ENCODE results near the gene ACBD6.
"Not testable (repeated sequence)": the region's sequence is repeated elsewhere in the genome, so short reads cannot be mapped to it uniquely, and the experiment has no call there.

Gene ACBD6, protein sequence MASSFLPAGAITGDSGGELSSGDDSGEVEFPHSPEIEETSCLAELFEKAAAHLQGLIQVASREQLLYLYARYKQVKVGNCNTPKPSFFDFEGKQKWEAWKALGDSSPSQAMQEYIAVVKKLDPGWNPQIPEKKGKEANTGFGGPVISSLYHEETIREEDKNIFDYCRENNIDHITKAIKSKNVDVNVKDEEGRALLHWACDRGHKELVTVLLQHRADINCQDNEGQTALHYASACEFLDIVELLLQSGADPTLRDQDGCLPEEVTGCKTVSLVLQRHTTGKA

DNA sequence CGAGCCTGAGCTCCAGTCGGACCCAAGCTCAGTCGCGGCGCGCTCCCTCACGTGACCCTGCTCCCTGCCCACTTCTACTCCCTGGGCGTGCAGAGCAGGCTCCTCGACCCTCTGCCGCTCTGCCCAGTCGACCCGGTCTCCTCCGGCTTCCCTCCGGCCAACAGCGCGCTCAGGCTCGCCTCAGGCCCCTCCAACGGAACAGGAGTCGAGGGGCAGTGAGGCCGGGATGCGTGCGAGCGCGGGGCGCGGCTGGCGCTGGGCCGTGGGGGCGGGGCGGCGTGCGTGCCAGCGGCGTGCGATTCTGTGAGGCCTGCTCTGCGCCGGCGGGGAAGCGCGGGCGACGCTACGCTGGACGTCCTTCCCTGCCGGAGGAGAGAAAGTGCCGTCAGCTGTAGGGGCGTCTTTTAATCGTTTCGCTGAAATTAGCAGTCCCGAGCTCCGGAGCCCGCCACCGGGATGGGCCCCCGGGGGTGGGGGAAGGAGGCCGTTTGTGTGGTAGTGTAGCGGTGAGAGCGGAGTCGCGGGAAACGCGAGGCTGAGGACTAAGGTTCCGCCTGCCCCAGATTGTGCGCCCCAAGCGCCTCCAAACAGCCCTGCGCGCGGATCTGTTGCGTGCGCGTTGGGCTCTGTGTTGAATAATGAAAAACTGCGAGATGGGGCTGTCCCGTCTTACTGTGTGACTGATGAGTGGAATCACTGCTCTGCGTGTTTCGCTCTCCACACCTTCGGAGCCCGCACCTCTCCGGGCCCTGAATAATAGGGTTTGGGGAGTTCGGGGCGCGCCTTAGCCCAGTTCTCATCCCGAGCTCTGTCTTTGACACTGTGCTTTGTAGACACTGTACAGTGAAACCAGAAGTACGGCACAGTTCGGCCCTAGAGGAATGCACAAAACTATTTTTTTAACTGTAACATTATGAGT lies at the start of gene ACBD6:
Gene ACBD6, minus strand, starts transcription at position 217 of the 919 bp plus-strand sequence. CDS start 311 bp downstream, outside the sequence.
- peak; percentile 75 for DNase-seq (ENCODE audit: low spot score)

DNA sequence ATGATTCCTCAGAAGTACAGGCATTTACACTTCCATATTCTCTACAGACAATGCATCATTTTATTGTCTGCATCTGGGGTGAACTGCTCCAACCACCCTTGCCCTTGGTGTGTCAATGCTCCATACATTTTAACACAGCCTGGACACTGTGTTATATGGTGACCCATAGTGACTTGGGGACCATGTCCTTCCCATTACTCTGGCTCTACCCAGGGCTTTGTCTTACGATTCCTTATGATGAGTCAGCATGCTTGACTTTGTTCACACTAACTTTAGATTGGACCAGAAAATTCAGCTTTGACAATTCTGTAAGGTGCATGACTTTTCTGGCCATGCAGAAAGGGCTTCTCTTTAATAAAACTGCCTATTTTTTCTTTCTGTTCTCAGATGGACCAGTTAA lies 49.6 kb upstream of the ACBD6 start:
- DNase-seq (ENCODE audit: low spot score) = no peak

DNA sequence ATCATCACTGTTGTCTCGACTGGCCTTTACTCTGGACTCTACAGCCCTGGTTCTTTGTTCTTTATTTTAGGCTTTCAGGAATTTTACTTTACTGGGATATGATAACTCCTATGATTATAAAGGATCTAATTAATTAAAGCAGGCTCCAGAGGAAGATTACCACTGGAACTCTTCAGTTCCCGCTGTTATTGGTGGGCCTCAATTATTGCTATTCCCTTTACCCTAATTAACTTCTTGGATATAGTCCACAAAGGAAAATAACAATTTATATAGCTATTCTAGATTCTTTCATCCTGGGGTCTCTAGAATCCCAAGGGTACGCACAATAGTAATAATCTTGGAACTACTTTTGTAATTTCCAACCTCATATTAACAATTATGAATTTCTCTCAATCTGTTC lies 47.9 kb upstream of the ACBD6 start:
- no peak for DNase-seq (ENCODE audit: low spot score)

DNA sequence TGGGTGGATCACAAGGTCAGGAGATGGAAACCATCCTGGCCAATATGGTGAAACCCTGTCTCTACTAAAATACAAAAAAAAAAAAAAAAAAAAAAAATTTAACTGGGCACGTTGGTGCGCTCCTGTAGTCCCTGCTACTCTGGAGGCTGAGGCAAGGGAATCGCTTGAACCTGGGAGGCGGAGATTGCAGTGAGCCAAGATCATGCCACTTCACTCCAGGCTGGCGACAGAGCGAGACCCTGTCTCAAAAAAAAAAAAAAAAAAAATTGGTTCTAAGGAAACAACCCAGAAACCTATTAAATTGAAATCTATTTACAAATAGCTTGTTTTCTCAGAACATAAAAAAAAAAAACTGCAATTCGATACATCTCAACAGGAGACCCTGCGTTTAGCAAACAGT lies 47.4 kb upstream of the ACBD6 start:
- not testable (repeated sequence) for DNase-seq (ENCODE audit: low spot score)

DNA sequence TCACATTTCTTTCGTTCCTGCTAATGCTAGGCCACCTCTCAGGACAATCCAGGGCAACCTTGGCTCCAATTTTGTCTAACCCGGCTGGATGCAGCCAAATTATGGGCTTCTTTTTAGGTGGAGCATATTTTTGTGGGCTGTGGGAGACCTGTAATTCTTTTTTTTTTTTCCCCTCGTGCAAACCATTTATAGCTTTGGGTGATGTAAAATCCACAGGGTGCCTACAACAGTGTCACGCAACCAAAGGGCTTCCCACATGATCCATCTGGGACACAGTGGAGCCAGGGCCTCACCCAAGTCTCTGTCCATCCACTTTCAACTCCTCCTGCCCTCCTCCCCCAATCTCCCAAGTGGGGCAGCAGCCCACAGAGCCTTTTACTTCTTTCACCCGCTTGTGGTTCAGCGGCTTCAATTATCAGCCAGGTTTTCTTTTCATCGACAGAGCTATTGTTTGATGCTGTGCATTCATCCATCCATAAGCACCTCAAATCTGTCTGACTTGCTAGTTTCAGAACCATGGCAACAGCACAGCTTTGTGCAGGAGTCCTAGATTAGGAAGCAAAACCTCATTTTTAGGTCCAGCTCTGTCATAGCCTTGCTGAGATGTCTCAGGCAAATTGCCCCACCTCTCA lies 46.4 kb upstream of the ACBD6 start:
- no peak for DNase-seq (ENCODE audit: low spot score)

DNA sequence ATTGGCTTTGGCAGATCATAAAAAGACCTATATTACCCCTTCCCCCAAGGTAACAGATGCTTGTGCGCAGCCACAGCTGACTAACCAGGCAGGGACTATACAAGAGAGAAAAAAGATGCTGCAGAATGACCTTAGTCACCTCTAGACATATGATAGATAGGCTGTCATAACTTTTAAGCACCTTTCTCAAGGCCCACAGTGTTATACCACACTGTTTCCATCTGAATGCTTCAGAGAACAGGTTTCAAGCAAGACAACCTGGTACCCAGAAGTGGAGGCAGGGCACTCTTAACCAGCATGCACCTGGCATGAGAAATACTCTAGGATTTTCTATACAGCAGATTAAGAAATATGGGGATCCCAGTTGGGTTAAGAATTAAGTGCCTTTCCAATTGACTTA lies 43.6 kb upstream of the ACBD6 start:
- no peak for DNase-seq (ENCODE audit: low spot score)

DNA sequence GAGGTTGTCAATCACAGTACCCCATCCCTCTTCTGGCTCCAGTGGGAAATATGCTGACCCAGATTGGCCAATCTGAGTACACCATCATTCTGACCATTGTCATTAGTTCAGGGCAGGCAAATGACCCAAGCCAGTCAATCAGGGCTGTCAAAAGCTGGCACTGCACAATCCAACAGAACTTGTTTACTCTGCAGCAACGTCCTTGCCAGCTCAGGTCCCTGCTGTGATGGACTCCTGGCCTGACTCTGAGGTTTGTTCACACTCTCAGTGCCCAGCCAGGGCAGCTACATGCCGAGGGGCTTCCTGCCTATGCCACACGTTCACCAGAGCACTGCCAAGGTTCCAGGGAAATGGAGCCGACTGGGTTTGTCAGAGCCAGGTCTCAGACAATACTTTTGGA lies 41.7 kb upstream of the ACBD6 start:
- DNase-seq (ENCODE audit: low spot score) = no peak

DNA sequence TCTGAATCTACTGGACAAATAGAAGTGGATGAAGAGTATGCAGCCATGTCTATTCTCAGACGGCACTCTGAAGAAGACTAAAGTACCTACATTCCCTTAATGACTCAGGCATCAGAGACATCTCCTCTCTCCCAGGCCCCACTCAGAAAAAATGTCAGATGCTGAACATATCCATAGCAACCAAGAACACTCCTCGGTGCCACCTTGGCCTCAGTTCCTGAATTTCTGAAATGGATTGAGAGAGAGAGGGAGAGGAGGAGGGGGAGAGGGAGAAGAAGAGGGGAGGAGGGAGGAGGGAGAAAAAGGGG lies 40.4 kb upstream of the ACBD6 start:
- DNase-seq (ENCODE audit: low spot score) = peak; percentile 16

DNA sequence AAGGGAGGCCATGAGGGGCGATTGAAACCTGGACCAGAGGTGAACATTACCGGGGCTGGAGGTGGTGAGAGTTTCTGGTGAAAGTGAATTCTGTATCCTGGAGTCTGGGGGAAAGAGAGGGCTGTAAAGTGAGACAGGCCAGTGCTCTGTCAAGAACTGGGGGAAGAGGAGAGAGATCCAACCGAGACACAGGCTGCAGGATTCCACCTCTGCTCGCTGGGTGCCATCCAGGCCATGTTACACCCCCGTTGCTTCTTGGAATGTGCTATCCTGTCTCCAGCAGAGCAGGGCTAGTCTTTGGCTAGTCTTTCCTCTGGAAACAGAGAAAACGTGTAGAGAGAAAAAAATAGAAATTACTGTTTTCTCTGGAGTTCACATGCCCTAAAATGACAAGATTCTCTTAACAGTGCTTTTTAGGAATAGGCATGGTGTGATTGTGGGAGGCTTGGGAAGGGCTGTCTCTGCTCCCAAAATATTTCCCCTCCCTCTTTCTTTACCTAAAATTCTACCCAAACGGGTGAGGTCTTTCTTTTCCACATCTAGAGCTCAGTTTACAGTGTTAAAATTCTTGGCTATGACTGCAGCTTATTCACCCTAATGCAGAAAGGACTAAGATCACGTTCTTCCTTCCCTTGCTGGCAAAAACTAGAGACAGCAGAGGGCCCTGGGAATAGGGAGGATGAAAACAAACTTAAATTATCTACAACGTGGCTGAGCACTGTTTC lies 39.9 kb upstream of the ACBD6 start:
- DNase-seq (ENCODE audit: low spot score) = no peak

DNA sequence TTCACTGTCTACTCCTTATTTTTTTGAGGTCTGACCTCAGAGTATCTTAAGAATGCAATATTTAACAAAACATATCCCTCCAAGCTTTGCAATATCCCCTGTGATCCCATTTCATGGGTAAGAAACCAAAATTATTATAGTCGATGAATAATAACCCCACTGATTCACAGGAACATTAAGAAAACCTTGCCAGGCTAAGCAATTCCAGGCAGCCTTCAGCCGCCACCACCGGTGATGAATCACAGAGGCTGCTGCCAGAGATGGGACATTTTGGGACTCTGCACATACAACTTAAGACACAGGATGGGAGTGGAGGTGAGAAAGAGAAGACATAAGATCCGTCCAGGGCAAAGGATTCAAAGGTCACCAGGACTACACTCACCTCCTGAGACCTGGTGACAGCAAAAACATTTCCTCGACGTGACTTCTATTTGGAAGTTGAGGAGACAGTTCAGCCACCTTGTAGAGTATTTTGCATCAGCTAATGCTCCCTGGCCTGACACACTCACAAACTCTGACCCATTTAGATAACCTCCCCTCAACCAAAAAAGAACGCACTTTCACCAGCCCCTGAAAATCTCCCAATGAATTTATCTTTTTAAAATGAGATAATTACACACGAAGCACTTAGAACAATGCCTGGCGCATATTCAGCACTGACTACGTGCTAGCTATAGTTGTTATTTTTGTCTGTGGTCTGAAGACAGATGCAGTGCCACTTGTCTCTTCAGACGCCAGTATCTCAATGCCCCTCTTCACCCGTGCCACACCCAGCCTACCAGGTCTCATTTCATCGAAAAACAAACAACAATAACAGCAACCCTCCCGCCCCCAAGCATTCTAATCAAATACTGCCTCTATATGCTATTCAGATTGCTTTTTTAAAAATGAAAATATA lies 38.6 kb upstream of the ACBD6 start:
- DNase-seq (ENCODE audit: low spot score) = no peak

DNA sequence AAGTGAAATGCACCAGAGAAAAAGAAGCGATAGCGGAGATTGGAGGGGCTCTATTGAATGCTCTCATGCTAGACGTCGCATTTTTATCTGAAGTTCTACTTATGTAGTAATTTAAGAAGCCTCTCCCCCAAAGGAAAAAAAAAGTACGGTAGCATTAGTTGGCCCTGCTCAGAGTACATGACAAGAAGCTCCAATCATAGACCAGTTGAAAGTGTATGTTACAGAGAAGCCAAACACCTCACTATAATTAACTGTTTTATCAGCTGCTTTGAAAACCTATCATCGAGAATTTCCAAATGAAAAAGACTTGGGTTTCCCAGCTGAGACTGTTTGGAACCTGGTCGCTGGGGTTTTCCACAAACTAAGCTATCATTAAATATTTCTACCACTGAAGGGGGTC lies 36.8 kb upstream of the ACBD6 start:
- DNase-seq (ENCODE audit: low spot score) = no peak

DNA sequence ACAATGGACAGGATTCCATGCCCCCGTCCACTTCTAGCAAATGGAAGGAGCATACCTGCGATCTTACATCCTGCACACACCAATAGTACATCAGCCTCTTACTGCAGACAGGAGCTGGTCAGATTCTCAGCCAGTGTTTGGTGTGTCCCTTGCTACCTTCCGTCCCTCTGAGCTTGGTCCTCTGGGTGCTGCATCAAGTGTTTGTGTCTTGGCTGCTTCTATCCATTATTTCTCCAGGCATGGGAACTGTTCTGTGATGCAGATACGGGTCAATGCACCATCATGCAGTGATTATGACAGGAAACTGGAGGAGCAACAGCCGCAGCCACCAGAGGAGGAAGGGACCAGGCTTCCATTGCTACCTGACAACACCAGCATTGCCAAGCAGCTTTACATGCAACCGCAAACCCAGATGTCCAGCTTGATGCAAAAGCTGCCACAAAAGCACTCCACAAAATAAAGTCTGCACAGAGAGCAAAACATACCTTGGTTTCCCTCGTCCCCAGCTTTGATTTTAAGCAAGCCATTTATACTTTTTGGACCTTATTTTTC lies 34.5 kb upstream of the ACBD6 start:
- no peak for DNase-seq (ENCODE audit: low spot score)

DNA sequence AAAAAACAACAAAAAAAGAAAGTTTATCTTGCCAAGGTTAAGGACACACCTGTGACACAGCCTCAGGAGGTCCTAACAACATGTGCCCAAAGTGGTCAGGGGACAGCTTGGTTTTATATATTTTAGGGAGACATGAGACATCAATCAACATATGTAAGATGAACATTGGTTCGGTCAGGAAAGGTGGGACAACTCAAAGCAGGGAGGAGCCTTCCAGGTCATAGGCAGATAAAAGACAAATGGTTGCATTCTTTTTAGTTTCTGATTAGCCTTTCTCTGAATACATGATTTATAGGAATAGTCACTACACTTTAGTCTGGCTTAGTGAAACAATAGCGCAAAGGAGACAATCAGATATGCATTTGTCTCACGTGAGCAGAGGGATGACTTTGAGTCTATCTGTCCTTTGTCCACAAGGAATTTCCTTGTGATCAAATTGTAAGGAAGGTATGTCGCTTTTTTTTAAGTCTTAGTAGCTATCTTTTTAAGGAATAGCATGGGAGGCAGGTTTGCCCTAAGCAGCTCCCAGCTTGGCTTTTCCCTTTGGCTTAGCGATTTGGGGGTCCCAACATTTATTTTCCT lies 33.1 kb upstream of the ACBD6 start:
- DNase-seq (ENCODE audit: low spot score) = no peak

DNA sequence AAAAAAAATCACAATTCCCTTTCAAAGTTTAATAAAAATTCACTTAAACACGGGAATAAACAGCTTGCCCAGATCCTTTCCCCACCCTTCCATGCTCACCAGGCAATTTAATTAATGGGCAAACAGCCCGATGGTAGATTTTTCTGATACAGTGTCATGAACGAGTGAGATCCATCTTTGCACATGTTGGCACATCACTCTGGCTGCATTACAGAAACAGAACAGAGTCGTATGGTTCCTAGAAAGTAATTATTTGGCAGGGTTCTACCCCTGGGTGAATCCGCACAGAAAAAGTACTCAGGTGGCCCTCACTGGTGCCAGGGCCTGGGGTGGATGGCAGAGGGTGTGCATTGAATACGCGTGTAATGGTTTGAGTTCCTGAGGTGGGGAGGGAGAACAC lies 31.8 kb upstream of the ACBD6 start:
- DNase-seq (ENCODE audit: low spot score) = no peak

DNA sequence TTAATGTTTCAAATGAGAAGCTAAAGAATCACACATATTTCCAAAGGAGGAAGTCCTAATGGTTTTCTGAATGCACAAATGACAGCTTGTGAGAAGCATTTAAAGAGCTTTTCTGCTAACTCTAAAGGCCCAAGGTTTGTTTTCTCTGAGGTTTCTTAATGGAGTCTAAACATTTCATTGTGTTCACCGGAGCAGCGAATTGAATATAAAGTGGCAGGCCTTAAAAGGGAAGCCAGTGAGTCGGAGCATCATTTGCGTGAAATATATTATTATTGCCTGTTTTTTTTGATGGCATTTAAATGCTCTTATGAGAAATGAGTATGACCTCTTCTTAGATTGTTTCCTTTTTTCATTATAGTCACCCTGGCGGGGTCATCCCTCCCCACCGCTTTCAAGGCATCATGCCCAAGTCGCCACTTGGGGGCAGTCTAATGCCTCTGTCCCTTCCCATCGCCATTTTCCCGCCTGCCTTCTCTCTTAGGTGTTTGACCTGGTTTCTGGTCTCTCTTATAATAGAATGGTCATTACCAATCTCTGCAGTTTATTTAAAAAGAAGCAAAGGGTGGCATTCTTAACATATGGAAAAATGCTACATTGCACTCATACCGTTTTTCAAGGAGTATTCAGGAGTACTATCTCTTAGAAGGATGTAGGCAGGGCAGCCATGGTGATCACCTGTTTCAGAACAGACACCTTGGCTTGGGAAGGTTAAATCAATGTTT lies 31.1 kb upstream of the ACBD6 start:
- peak; percentile 80 for DNase-seq (ENCODE audit: low spot score)

DNA sequence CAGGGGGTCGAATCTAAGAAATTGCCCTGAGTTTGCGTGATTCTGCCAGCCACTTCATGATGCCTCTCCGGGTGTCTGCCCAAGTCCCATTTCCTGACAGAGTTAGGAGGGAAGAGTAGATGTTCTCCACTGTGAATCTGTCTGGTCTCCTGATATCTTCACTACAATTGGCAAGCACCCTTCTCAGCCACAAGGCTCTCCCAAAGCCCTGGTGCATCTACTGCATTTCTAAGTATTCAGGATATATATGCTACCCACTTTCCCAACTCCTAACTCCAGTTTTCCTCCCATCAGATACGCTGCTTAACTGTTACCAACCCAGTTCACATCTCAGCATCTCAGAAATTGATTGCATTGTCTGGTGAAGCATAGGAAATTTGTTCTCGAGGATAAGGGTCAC lies 30.5 kb upstream of the ACBD6 start:
- no peak for DNase-seq (ENCODE audit: low spot score)

DNA sequence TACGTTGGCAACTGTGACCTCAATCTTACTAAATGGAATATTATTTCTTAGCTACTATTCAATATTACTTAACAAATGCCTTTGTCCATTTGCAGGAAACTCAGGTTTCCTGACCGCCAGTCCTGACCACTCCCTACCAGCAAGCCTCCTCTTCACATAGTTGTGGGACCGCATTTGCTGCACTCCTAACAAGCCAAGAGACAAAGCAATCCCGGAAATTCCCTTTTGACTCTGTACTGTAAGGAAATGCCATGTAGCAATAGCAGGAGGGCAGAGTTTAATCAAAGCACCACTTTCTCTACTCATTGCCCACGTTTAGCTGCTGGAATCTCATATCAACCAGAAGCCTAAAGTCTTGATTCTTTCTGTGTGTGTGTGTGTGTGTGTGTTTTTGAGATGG lies 28.1 kb upstream of the ACBD6 start:
- DNase-seq (ENCODE audit: low spot score) = no peak

DNA sequence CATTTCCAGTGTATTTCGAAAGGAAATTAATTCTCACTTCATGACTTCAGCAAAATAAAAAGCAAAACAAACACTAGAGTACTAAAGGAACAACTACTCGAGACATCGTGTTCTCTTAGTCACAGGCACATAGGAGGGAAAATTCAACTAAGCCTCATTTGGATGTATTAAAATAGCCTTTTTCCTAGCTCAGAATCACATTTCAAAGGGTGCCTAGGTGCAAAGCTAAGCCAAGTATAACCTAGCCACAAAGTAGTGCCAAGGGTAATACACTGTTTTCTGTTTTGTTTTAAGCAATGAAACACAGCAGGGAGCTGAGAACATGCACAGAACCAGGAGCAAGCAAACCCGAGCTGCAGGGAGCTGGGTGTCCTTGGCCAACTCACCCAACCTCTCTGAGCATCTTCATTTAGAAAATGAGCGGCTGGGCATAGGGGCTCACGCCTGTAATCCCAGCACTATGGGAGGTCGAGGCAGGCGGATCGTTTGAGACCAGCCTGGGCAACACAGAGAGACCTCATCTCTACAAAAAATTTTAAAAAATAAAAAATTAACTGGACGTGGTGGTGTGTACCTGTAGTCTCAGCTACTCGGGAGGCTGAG lies 26.6 kb upstream of the ACBD6 start:
- no peak for DNase-seq (ENCODE audit: low spot score)

DNA sequence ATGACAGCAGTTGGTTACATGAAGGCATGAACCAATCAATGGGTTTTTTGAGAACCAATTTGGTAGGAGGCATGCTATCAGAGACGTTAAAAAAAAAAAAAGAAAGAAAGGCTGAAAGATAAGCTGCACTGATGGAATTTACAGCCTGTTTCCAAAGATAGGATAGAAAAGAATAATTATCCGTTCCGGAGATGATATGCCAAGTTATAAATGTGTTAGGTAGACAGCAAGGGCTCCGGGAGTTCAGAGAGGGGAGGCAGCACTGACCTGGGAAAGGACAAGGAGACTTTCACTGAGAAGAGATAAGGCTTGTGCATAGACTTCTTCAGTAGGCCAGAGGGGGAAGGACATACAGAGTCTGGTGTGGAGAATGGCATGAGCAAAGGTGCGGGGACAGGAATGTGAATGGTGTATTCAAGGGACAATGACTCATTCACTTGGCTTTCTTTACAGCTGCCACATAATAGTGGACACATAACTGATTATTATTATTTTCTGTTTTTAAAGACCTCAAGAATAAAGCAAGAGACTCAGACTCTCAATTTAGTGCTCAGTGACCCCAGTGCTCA lies 24.8 kb upstream of the ACBD6 start:
- DNase-seq (ENCODE audit: low spot score) = no peak

All from pons (tissue), 1 donor.